Panc1 (cell line): ENCODE measurements around the gene SCARB2. TPM values are rescaled to one million over a fixed set of nuclear protein-coding genes. Genes with fewer than 3 reads are reported as not detected.
A peak's percentile ranks its signal among the peaks of the same experiment; 100 is the strongest.

Source experiments
- ATAC-seq: fragments of 200-7000 bp; cut with Tn5 transposase; 2 replicates; pipeline ENCODE4 v1.9.1; 2020; ENCODE audit warnings: mild to moderate bottlenecking, moderate library complexity
- BruUV-seq: library from RNA; stranded (reverse); fragments of 400-500 nt; replicated peaks from 2 replicates; lab custom pipeline; 2021; lab: Mats Ljungman, UMichigan
- CTCF ChIA-PET: fragments of 300-600 bp; sonication (Branson Sonifier 250); formaldehyde crosslinking; loops from one replicate; lab custom pipeline; 2022; ENCODE audit warnings: antibody characterized with exemption; lab: Charles Lee
- POLR2A ChIA-PET: fragments of 300-600 bp; sonication (Branson Sonifier 250); formaldehyde crosslinking; loops from one replicate; lab custom pipeline; 2022; ENCODE audit warnings: antibody characterized with exemption; lab: Charles Lee
- DNase-seq: peaks from one replicate; pipeline ENCODE4 v3.0.0-alpha.2; 2010; ENCODE audit warnings: low read depth, low spot score
- H3K27ac ChIP-seq: 2 replicates; pipeline ENCODE4 v1.5.1; 2011; ENCODE audit warnings: mild to moderate bottlenecking, low read length, inconsistent platforms
- H3K27me3 ChIP-seq: fragments of 200-500 bp; sonication (Bioruptor generic); 2 replicates; pipeline ENCODE4 v1.6.0; 2014; ENCODE audit warnings: low read length, inconsistent platforms; ENCODE audit not compliant: control insufficient read depth, insufficient read depth
- H3K36me3 ChIP-seq: fragments of 200-500 bp; sonication (Bioruptor generic); 2 replicates; pipeline ENCODE4 v1.5.1; 2014; ENCODE audit warnings: inconsistent platforms, mild to moderate bottlenecking, low read length, moderate library complexity; ENCODE audit not compliant: control insufficient read depth, insufficient read depth
- H3K4me1 ChIP-seq: 2 replicates; pipeline ENCODE4 v1.5.1; 2011; ENCODE audit warnings: inconsistent platforms, mild to moderate bottlenecking, low read length, moderate library complexity; ENCODE audit not compliant: control insufficient read depth, insufficient read depth
- H3K4me3 ChIP-seq, 2 experiments: 2 replicates each; pipeline ENCODE4 v1.5.1; 2011 to 2012; ENCODE audit warnings: low read depth in 2 of 2, low read length in 2 of 2, mild to moderate bottlenecking in 2 of 2, inconsistent platforms in 1 of 2, moderate library complexity in 1 of 2
- H3K9me3 ChIP-seq: fragments of 200-500 bp; sonication (Bioruptor generic); 2 replicates; pipeline ENCODE4 v1.5.1; 2014; ENCODE audit warnings: low read depth, mild to moderate bottlenecking, inconsistent platforms, low read length, moderate library complexity; ENCODE audit not compliant: control insufficient read depth, insufficient read depth
- POLR2AphosphoS5 ChIP-seq: IDR thresholded peaks from 2 replicates; pipeline ENCODE4 v1.6.1; 2012; ENCODE audit warnings: mild to moderate bottlenecking, low read depth, low read length, moderate library complexity
- SIN3A ChIP-seq: IDR thresholded peaks from 2 replicates; pipeline ENCODE4 v1.6.1; 2012; ENCODE audit warnings: low read depth, mild to moderate bottlenecking, low read length, moderate library complexity, borderline replicate concordance; ENCODE audit not compliant: insufficient read depth
- TCF7L2 ChIP-seq: IDR thresholded peaks from 2 replicates; pipeline ENCODE4 v1.6.1; 2011; ENCODE audit warnings: mild to moderate bottlenecking, low read depth, low read length, inconsistent platforms
- in situ Hi-C: cut with HindIII; loops from 2 replicates; pipeline ENCODE4 v1.10.0; 2016; ENCODE audit warnings: low sequenced_read_pairs, low pct_unique_long_range_greater_than_20kb
- intact Hi-C: fragments of 100-400 bp; cut with micrococcal nuclease; formaldehyde crosslinking; loops from one replicate; pipeline ENCODE4 v1.10.0; 2022; ENCODE audit not compliant: unreplicated experiment
- total RNA-seq: library from RNA; stranded (reverse); gene quantifications from one replicate; pipeline ENCODE4 v1.2.1, GENCODE V29; 2021; ENCODE audit not compliant: unreplicated experiment
- TF ChIP-seq, protein P1 (sequence below), 2 experiments: IDR thresholded peaks; 2 replicates each; pipeline ENCODE4 v1.6.1; 2011 to 2012; ENCODE audit warnings: low read depth in 2 of 2, control low read depth in 1 of 2, low read length in 1 of 2, mild to moderate bottlenecking in 1 of 2, moderate library complexity in 1 of 2; ENCODE audit not compliant: insufficient read depth in 1 of 2
- TF ChIP-seq, protein P2 (sequence below): fragments of 450-650 bp; IDR thresholded peaks from 2 replicates; pipeline ENCODE4 v1.5.1; 2017; ENCODE audit warnings: mild to moderate bottlenecking

Gene SCARB2
- total RNA-seq, 1 experiment from 2014 or later, result 59.4 TPM

- ChIA-PET POLR2A (interaction anchor here (0.6 kb wide), 1 partner anchor 138 kb away, joined by 8 read pairs; no protein-coding TSS in a partner anchor), CTCF (no interaction called here)
- in situ Hi-C loops (no loop called here), intact Hi-C loops (no loop called here)
- DNase-seq (no peak), ATAC-seq (no peak)
- Histone ChIP-seq H3K27ac (no peak overlapping the region), H3K36me3 (no peaks in the 10 kb centered on the region; the same call in 1 of the 2 replicates), H3K27me3 (no peaks in the 10 kb centered on the region), H3K4me1 (no peaks in the 10 kb centered on the region; the same call in 1 of the 2 replicates), H3K9me3 (peaks cover 2% of the 10 kb centered on the region; the same call in 1 of the 2 replicates), H3K4me3 (no peak overlapping the region)
- TF ChIP-seq, protein P1, sequence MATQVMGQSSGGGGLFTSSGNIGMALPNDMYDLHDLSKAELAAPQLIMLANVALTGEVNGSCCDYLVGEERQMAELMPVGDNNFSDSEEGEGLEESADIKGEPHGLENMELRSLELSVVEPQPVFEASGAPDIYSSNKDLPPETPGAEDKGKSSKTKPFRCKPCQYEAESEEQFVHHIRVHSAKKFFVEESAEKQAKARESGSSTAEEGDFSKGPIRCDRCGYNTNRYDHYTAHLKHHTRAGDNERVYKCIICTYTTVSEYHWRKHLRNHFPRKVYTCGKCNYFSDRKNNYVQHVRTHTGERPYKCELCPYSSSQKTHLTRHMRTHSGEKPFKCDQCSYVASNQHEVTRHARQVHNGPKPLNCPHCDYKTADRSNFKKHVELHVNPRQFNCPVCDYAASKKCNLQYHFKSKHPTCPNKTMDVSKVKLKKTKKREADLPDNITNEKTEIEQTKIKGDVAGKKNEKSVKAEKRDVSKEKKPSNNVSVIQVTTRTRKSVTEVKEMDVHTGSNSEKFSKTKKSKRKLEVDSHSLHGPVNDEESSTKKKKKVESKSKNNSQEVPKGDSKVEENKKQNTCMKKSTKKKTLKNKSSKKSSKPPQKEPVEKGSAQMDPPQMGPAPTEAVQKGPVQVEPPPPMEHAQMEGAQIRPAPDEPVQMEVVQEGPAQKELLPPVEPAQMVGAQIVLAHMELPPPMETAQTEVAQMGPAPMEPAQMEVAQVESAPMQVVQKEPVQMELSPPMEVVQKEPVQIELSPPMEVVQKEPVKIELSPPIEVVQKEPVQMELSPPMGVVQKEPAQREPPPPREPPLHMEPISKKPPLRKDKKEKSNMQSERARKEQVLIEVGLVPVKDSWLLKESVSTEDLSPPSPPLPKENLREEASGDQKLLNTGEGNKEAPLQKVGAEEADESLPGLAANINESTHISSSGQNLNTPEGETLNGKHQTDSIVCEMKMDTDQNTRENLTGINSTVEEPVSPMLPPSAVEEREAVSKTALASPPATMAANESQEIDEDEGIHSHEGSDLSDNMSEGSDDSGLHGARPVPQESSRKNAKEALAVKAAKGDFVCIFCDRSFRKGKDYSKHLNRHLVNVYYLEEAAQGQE (IDR thresholded peaks at IDR 0.05; ENCODE audit: insufficient read depth in 1 of 2, low read depth in 2 of 2, low read length in 1 of 2), result no peak
- TF ChIP-seq SIN3A, result no peak
- no peak for TF ChIP-seq POLR2AphosphoS5
- TF ChIP-seq, protein P2, sequence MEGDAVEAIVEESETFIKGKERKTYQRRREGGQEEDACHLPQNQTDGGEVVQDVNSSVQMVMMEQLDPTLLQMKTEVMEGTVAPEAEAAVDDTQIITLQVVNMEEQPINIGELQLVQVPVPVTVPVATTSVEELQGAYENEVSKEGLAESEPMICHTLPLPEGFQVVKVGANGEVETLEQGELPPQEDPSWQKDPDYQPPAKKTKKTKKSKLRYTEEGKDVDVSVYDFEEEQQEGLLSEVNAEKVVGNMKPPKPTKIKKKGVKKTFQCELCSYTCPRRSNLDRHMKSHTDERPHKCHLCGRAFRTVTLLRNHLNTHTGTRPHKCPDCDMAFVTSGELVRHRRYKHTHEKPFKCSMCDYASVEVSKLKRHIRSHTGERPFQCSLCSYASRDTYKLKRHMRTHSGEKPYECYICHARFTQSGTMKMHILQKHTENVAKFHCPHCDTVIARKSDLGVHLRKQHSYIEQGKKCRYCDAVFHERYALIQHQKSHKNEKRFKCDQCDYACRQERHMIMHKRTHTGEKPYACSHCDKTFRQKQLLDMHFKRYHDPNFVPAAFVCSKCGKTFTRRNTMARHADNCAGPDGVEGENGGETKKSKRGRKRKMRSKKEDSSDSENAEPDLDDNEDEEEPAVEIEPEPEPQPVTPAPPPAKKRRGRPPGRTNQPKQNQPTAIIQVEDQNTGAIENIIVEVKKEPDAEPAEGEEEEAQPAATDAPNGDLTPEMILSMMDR, result no peak
- TF ChIP-seq TCF7L2, result no peak
- no TSS peak for BruUV-seq
These were observed 22.3 kb upstream of the SCARB2 start for GRCh38 chr4:76235915-76236314.

DNA sequence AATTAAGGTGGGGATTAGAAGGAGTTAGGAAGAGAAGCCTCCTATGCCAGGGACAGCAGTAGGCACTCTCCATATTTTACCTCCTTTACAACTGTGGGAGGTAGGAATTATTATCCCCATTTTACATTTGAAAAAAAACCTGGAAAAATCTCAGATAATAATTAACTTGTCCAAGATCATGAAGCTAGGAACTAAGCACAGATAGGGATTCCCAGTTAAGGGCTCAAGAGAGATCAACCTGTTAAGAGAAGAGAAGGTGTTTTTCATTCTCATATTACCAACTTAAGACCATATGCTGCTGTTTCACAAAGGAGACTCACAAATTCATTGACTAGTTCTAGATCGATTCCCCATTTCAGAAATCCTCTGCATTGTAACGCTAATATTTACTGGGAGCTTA is 21.8 kb upstream of the SCARB2 start:
- DNase-seq (no peak), ATAC-seq (no peak)
- in situ Hi-C loops (no loop called here), intact Hi-C loops (no loop called here)
- no TSS peak for BruUV-seq
- POLR2A ChIA-PET, result interaction anchor here (0.6 kb wide), 1 partner anchor 139 kb away, joined by 8 read pairs; no protein-coding TSS in a partner anchor
- Histone ChIP-seq H3K9me3 (no peaks in the 10 kb centered on the region), H3K27me3 (no peaks in the 10 kb centered on the region), H3K4me1 (no peaks in the 10 kb centered on the region; the same call in 1 of the 2 replicates), H3K36me3 (no peaks in the 10 kb centered on the region; the same call in 1 of the 2 replicates), H3K4me3 (peak overlapping the region; percentile 63 to 84; a peak in 3 of 4 replicates), H3K27ac (peak overlapping the region; percentile 39; the same call in 1 of the 2 replicates)
- CTCF ChIA-PET, result no interaction called here
- TF ChIP-seq, protein P2, result no peak
- TF ChIP-seq SIN3A, result no peak
- no peak for TF ChIP-seq POLR2AphosphoS5
- TF ChIP-seq TCF7L2, result no peak
- TF ChIP-seq, protein P1 (IDR thresholded peaks at IDR 0.05; ENCODE audit: insufficient read depth in 1 of 2, low read depth in 2 of 2, low read length in 1 of 2), result no peak
